SK-N-SH (cell line): ENCODE data around the gene HMHB1. TPM values are rescaled to one million over a fixed set of nuclear protein-coding genes. Genes with fewer than 3 reads are reported as not detected.

Source experiments
- CTCF ChIA-PET: fragments of 300-600, 350-600 bp; formaldehyde crosslinking; extraction: SDS; loops from one replicate; lab custom pipeline; 2021; lab: Yijun Ruan, JAX
- POLR2A ChIA-PET: fragments of 350-600 bp; sonication (Branson Sonifier 250); formaldehyde crosslinking; extraction: SDS; loops from one replicate; lab custom pipeline; 2020; ENCODE audit warnings: antibody characterized with exemption, inconsistent platforms; lab: Yijun Ruan, JAX
- DNase-seq: peaks from one replicate; pipeline ENCODE4 v3.0.0; 2012
- H2AFZ ChIP-seq: fragments of 200-600 bp; sonication (generic); 2 replicates; pipeline ENCODE4 v1.8.1; 2016; ENCODE audit warnings: antibody characterized with exemption, mild to moderate bottlenecking, low read depth
- H3F3A ChIP-seq: fragments of 200-600 bp; sonication (generic); replicated peaks from 2 replicates; pipeline ENCODE3; 2016; ENCODE audit warnings: antibody characterized with exemption, mild to moderate bottlenecking; ENCODE audit not compliant: insufficient read depth
- H3K27ac ChIP-seq, 2 experiments: fragments of 200-500 bp in 1 of 2; fragments of 200-600 bp in 1 of 2; sonication (Bioruptor generic) in 1 of 2; sonication (generic), shearing (Covaris generic) in 1 of 2; 2 replicates each; pipeline versions ENCODE4 v1.5.1 to v1.6.1; 2014 to 2016; ENCODE audit warnings: low read depth in 2 of 2, inconsistent platforms in 1 of 2, low read length in 1 of 2, mild to moderate bottlenecking in 1 of 2, mixed read lengths in 1 of 2
- H3K27me3 ChIP-seq: fragments of 200-600 bp; sonication (generic), shearing (Covaris generic); 2 replicates; pipeline ENCODE4 v1.6.1; 2016; ENCODE audit warnings: mixed run types; ENCODE audit not compliant: insufficient read depth
- H3K36me3 ChIP-seq, 2 experiments: fragments of 200-500 bp in 1 of 2; fragments of 200-600 bp in 1 of 2; sonication (Bioruptor generic) in 1 of 2; sonication (generic) in 1 of 2; replicated peaks in 1 of 2; 2 replicates each; pipeline versions ENCODE3 to v1.5.1; 2014 to 2016; ENCODE audit warnings: low read length in 1 of 2, mild to moderate bottlenecking in 1 of 2; ENCODE audit not compliant: insufficient read depth in 2 of 2, control insufficient read depth in 1 of 2
- H3K4me1 ChIP-seq, 2 experiments: fragments of 200-500 bp in 1 of 2; fragments of 200-600 bp in 1 of 2; sonication (Bioruptor generic) in 1 of 2; sonication (generic), shearing (Covaris generic) in 1 of 2; 2 replicates each; pipeline versions ENCODE4 v1.5.1 to v1.6.1; 2014 to 2016; ENCODE audit warnings: low read depth in 1 of 2, low read length in 1 of 2, mixed run types in 1 of 2; ENCODE audit not compliant: insufficient read depth in 2 of 2, control insufficient read depth in 1 of 2
- H3K4me2 ChIP-seq: fragments of 200-600 bp; sonication (generic), shearing (Covaris generic); 2 replicates; pipeline ENCODE4 v1.6.1; 2017; ENCODE audit warnings: mixed run types
- H3K4me3 ChIP-seq, 2 experiments: fragments of 200-500 bp in 1 of 2; fragments of 200-600 bp in 1 of 2; sonication (Bioruptor generic) in 1 of 2; sonication (generic), shearing (Covaris generic) in 1 of 2; 2 replicates each; pipeline versions ENCODE4 v1.5.1 to v1.8.1; 2014 to 2016; ENCODE audit warnings: low read depth in 2 of 2, inconsistent platforms in 1 of 2, low read length in 1 of 2, mild to moderate bottlenecking in 1 of 2, mixed read lengths in 1 of 2, moderate library complexity in 1 of 2
- H3K79me2 ChIP-seq: fragments of 200-600 bp; sonication (generic); 2 replicates; pipeline ENCODE4 v1.8.1; 2017; ENCODE audit warnings: mild to moderate bottlenecking; ENCODE audit not compliant: insufficient read depth
- H3K9ac ChIP-seq: fragments of 200-600 bp; sonication (generic); 2 replicates; pipeline ENCODE4 v1.6.1; 2017; ENCODE audit warnings: mixed run types
- H3K9me2 ChIP-seq: fragments of 200-600 bp; sonication (generic); 2 replicates; pipeline ENCODE4 v1.6.1; 2017; ENCODE audit warnings: mixed run types
- H3K9me3 ChIP-seq: fragments of 200-600 bp; sonication (generic); 2 replicates; pipeline ENCODE4 v1.6.1; 2017; ENCODE audit warnings: mixed run types, mild to moderate bottlenecking, moderate library complexity
- H4K20me1 ChIP-seq: fragments of 200-600 bp; sonication (generic); 2 replicates; pipeline ENCODE4 v1.6.1; 2017; ENCODE audit warnings: mild to moderate bottlenecking, mixed run types; ENCODE audit not compliant: insufficient read depth
- CTCF ChIP-seq: fragments of 200-600 bp; sonication (generic); IDR thresholded peaks from 2 replicates; pipeline ENCODE4 v1.6.1; 2017; ENCODE audit warnings: antibody characterized with exemption, mild to moderate bottlenecking, moderate library complexity
- FOSL2 ChIP-seq: IDR thresholded peaks from 2 replicates; pipeline ENCODE4 v1.4.0; 2012; ENCODE audit warnings: low read depth, mild to moderate bottlenecking, moderate library complexity, borderline replicate concordance
- JUND ChIP-seq: IDR thresholded peaks from 2 replicates; pipeline ENCODE4 v1.4.0; 2012
- MXI1 ChIP-seq: IDR thresholded peaks from 2 replicates; pipeline ENCODE4 v1.6.1; 2012; ENCODE audit warnings: mild to moderate bottlenecking, low read depth, low read length, improper control_type of control experiment
- NRF1 ChIP-seq: IDR thresholded peaks from 2 replicates; pipeline ENCODE4 v1.6.1; 2012; ENCODE audit warnings: low read depth, mild to moderate bottlenecking, low read length
- TAF1 ChIP-seq: IDR thresholded peaks from 2 replicates; pipeline ENCODE4 v1.6.1; 2012; ENCODE audit warnings: low read depth, mild to moderate bottlenecking, low read length, moderate library complexity, borderline replicate concordance
- USF1 ChIP-seq: IDR thresholded peaks from 2 replicates; pipeline ENCODE4 v1.4.0; 2012; ENCODE audit warnings: low read depth, borderline replicate concordance
- WGBS: methylation state at CpG from one replicate; pipeline ENCODE4 v1.1.6; 2017; ENCODE audit warnings: low lambda C conversion rate; 5-methylcytosine and 5-hydroxymethylcytosine counted together
- polyA plus RNA-seq, 3 experiments: library from polyadenylated mRNA; depleted of rRNA; stranded (reverse); fragments of >200 nt; gene quantifications; 2 replicates each; pipeline ENCODE4 v1.2.3, GENCODE V29; 2012

Gene HMHB1
- polyA plus RNA-seq, 1 of the 3 experiments (the other 2 are of a cell fraction): not detected

DNA sequence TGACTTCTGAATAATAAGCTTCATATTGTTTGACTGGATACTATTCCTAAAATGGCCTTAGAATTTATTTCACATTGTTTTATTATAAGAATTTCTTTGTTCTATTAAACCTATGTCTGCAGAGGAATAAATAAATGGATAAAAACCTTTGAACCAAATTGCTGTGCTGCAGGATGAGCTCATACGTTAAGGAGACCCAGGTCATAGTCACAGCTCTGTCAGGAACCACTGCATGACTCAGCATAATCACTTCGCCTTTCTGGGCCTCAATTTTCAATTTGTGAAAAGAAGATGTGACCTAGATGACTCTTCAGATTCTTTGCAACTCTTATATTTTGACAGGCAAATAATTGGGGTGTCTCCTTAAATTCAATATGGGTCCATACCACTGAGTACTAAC, 36.7 kb upstream of the HMHB1 start:
- POLR2A ChIA-PET: no interaction called here
- peak overlapping the region; percentile 70; the same call in 1 of the 2 replicates for H2AFZ ChIP-seq

DNA sequence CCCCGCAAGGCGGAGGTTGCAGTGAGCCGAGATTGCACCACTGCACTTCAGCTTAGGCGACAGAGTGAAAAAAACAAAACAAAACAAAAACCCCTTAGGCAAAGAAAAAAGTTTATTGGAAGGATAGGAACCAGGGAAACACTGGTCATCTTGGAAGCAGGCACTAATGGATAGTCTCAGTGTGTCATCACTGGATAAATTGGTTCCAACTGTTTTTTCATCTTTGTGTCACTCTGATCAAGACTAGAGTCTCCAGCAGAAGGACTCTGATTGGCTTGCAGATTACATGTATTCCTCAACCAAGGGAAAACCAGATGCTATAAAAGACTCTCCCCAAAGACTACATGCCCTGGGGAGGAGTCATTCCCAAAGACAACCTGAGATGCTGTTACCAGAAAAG, 35.0 kb upstream of the HMHB1 start:
- CTCF ChIA-PET: no interaction called here

More for the DNA sequence above, 36.7 kb upstream of the HMHB1 start:
- no peak overlapping the region for H3K4me3 ChIP-seq
- H3K9ac ChIP-seq: no peak overlapping the region
- H3K36me3 ChIP-seq: no peaks in the 10 kb centered on the region
- H3F3A ChIP-seq: no peaks in the 10 kb centered on the region
- H3K79me2 ChIP-seq: no peaks in the 10 kb centered on the region
- H3K27ac ChIP-seq: peak overlapping the region in 1 of 2 experiments; percentile 12; a peak in 1 of 4 replicates
- TF ChIP-seq MXI1 (no peak), FOSL2 (0 out of 2 replicates have a peak, but pooled peaks have one; percentile 11)
- DNase-seq: no peak
- no peaks in the 10 kb centered on the region for H4K20me1 ChIP-seq
- H3K9me2 ChIP-seq: no peaks in the 10 kb centered on the region
- CTCF ChIA-PET: no interaction called here
- WGBS: 43% methylated on average over 2 of the region's 2 CpGs
- no peak overlapping the region for H3K4me2 ChIP-seq
- H3K9me3 ChIP-seq: no peaks in the 10 kb centered on the region
- H3K27me3 ChIP-seq: no peaks in the 10 kb centered on the region
- H3K4me1 ChIP-seq: no peaks in the 10 kb centered on the region

More for the DNA sequence above, 35.0 kb upstream of the HMHB1 start:
- WGBS: 91% methylated on average over 4 of the region's 4 CpGs
- no peaks in the 10 kb centered on the region for H3K9me2 ChIP-seq
- no peaks in the 10 kb centered on the region for H3K27me3 ChIP-seq
- H3K27ac ChIP-seq: no peak overlapping the region
- no peak overlapping the region for H2AFZ ChIP-seq
- H3K36me3 ChIP-seq: no peaks in the 10 kb centered on the region
- no peaks in the 10 kb centered on the region for H3K9me3 ChIP-seq
- H3K9ac ChIP-seq: no peak overlapping the region
- H3K4me1 ChIP-seq: no peaks in the 10 kb centered on the region
- DNase-seq: no peak
- H3K4me3 ChIP-seq: no peak overlapping the region
- H3F3A ChIP-seq: no peaks in the 10 kb centered on the region
- H3K4me2 ChIP-seq: no peak overlapping the region
- TF ChIP-seq USF1 (no peak), CTCF (no peak), JUND (no peak), NRF1 (no peak), TAF1 (no peak)
- POLR2A ChIA-PET: no interaction called here
- no peaks in the 10 kb centered on the region for H4K20me1 ChIP-seq
- H3K79me2 ChIP-seq: no peaks in the 10 kb centered on the region
